GM13976 (cell line): ENCODE results near the gene HSD17B12.

Source experiments
- DNase-seq: peaks from one replicate; pipeline ENCODE4 v3.0.0; 2012; ENCODE audit warnings: low spot score
- CTCF ChIP-seq: IDR thresholded peaks from 2 replicates; pipeline ENCODE4 v1.5.1; 2012; ENCODE audit warnings: borderline replicate concordance, mild to moderate bottlenecking; ENCODE audit not compliant: insufficient read depth; ENCODE audit errors: extremely low read depth, missing control alignments, control extremely low read depth
- in situ Hi-C: fragments of 300-500 bp; cut with MboI; formaldehyde crosslinking; loops from one replicate; pipeline ENCODE4 v1.12.0; 2022; ENCODE audit warnings: low sequenced_read_pairs, mixed read lengths, inconsistent platforms; ENCODE audit not compliant: unreplicated experiment

Gene HSD17B12

GRCh38 chr11:43802509-43802908 lies 122.0 kb downstream of the HSD17B12 start:
- no peak for TF ChIP-seq CTCF
- DNase-seq: no peak
- in situ Hi-C loops: no loop called here

GRCh38 chr11:43803766-43804165 lies 123.2 kb downstream of the HSD17B12 start:
- TF ChIP-seq CTCF: no peak
- no peak for DNase-seq
- in situ Hi-C loops: no loop called here

GRCh38 chr11:43806976-43807375 lies 126.4 kb downstream of the HSD17B12 start:
- in situ Hi-C loops: no loop called here
- TF ChIP-seq CTCF: no peak

GRCh38 chr11:43810929-43811596 lies 130.5 kb downstream of the HSD17B12 start:
- TF ChIP-seq CTCF: no peak
- in situ Hi-C loops: no loop called here
- DNase-seq: no peak

More at GRCh38 chr11:43806976-43807375, 126.4 kb downstream of the HSD17B12 start:
- no peak for DNase-seq

GRCh38 chr11:43812471-43812870 lies 131.9 kb downstream of the HSD17B12 start:
- no peak for DNase-seq
- TF ChIP-seq CTCF: no peak
- in situ Hi-C loops: no loop called here

GRCh38 chr11:43818220-43818619 lies 137.7 kb downstream of the HSD17B12 start:
- no peak for TF ChIP-seq CTCF

More at GRCh38 chr11:43818220-43818619, 137.7 kb downstream of the HSD17B12 start:
- no peak for DNase-seq
- in situ Hi-C loops: no loop called here
